SK-N-SH (cell line): Measurements from ENCODE around the gene TXNRD2. TPM values are rescaled to one million over a fixed set of nuclear protein-coding genes. Genes with fewer than 3 reads are reported as not detected.

Source experiments
- CTCF ChIA-PET: fragments of 300-600, 350-600 bp; formaldehyde crosslinking; extraction: SDS; loops from one replicate; lab custom pipeline; 2021; lab: Yijun Ruan, JAX
- POLR2A ChIA-PET: fragments of 350-600 bp; sonication (Branson Sonifier 250); formaldehyde crosslinking; extraction: SDS; loops from one replicate; lab custom pipeline; 2020; ENCODE audit warnings: antibody characterized with exemption, inconsistent platforms; lab: Yijun Ruan, JAX
- DNase-seq: peaks from one replicate; pipeline ENCODE4 v3.0.0; 2012
- H2AFZ ChIP-seq: fragments of 200-600 bp; sonication (generic); 2 replicates; pipeline ENCODE4 v1.8.1; 2016; ENCODE audit warnings: antibody characterized with exemption, mild to moderate bottlenecking, low read depth
- H3F3A ChIP-seq: fragments of 200-600 bp; sonication (generic); replicated peaks from 2 replicates; pipeline ENCODE3; 2016; ENCODE audit warnings: antibody characterized with exemption, mild to moderate bottlenecking; ENCODE audit not compliant: insufficient read depth
- H3K27ac ChIP-seq, 2 experiments: fragments of 200-500 bp in 1 of 2; fragments of 200-600 bp in 1 of 2; sonication (Bioruptor generic) in 1 of 2; sonication (generic), shearing (Covaris generic) in 1 of 2; 2 replicates each; pipeline versions ENCODE4 v1.5.1 to v1.6.1; 2014 to 2016; ENCODE audit warnings: low read depth in 2 of 2, inconsistent platforms in 1 of 2, low read length in 1 of 2, mild to moderate bottlenecking in 1 of 2, mixed read lengths in 1 of 2
- H3K27me3 ChIP-seq: fragments of 200-600 bp; sonication (generic), shearing (Covaris generic); 2 replicates; pipeline ENCODE4 v1.6.1; 2016; ENCODE audit warnings: mixed run types; ENCODE audit not compliant: insufficient read depth
- H3K36me3 ChIP-seq, 2 experiments: fragments of 200-500 bp in 1 of 2; fragments of 200-600 bp in 1 of 2; sonication (Bioruptor generic) in 1 of 2; sonication (generic) in 1 of 2; replicated peaks in 1 of 2; 2 replicates each; pipeline versions ENCODE3 to v1.5.1; 2014 to 2016; ENCODE audit warnings: low read length in 1 of 2, mild to moderate bottlenecking in 1 of 2; ENCODE audit not compliant: insufficient read depth in 2 of 2, control insufficient read depth in 1 of 2
- H3K4me1 ChIP-seq, 2 experiments: fragments of 200-500 bp in 1 of 2; fragments of 200-600 bp in 1 of 2; sonication (Bioruptor generic) in 1 of 2; sonication (generic), shearing (Covaris generic) in 1 of 2; 2 replicates each; pipeline versions ENCODE4 v1.5.1 to v1.6.1; 2014 to 2016; ENCODE audit warnings: low read depth in 1 of 2, low read length in 1 of 2, mixed run types in 1 of 2; ENCODE audit not compliant: insufficient read depth in 2 of 2, control insufficient read depth in 1 of 2
- H3K4me2 ChIP-seq: fragments of 200-600 bp; sonication (generic), shearing (Covaris generic); 2 replicates; pipeline ENCODE4 v1.6.1; 2017; ENCODE audit warnings: mixed run types
- H3K4me3 ChIP-seq, 2 experiments: fragments of 200-500 bp in 1 of 2; fragments of 200-600 bp in 1 of 2; sonication (Bioruptor generic) in 1 of 2; sonication (generic), shearing (Covaris generic) in 1 of 2; 2 replicates each; pipeline versions ENCODE4 v1.5.1 to v1.8.1; 2014 to 2016; ENCODE audit warnings: low read depth in 2 of 2, inconsistent platforms in 1 of 2, low read length in 1 of 2, mild to moderate bottlenecking in 1 of 2, mixed read lengths in 1 of 2, moderate library complexity in 1 of 2
- H3K79me2 ChIP-seq: fragments of 200-600 bp; sonication (generic); 2 replicates; pipeline ENCODE4 v1.8.1; 2017; ENCODE audit warnings: mild to moderate bottlenecking; ENCODE audit not compliant: insufficient read depth
- H3K9ac ChIP-seq: fragments of 200-600 bp; sonication (generic); 2 replicates; pipeline ENCODE4 v1.6.1; 2017; ENCODE audit warnings: mixed run types
- H3K9me2 ChIP-seq: fragments of 200-600 bp; sonication (generic); 2 replicates; pipeline ENCODE4 v1.6.1; 2017; ENCODE audit warnings: mixed run types
- H3K9me3 ChIP-seq: fragments of 200-600 bp; sonication (generic); 2 replicates; pipeline ENCODE4 v1.6.1; 2017; ENCODE audit warnings: mixed run types, mild to moderate bottlenecking, moderate library complexity
- H4K20me1 ChIP-seq: fragments of 200-600 bp; sonication (generic); 2 replicates; pipeline ENCODE4 v1.6.1; 2017; ENCODE audit warnings: mild to moderate bottlenecking, mixed run types; ENCODE audit not compliant: insufficient read depth
- CHD2 ChIP-seq: fragments of 150-350 bp; IDR thresholded peaks from 2 replicates; pipeline ENCODE4 v1.6.1; 2018; ENCODE audit warnings: low read length; ENCODE audit not compliant: partially characterized antibody
- CTCF ChIP-seq: fragments of 200-600 bp; sonication (generic); IDR thresholded peaks from 2 replicates; pipeline ENCODE4 v1.6.1; 2017; ENCODE audit warnings: antibody characterized with exemption, mild to moderate bottlenecking, moderate library complexity
- EP300 ChIP-seq, 2 experiments: IDR thresholded peaks; 2 replicates each; pipeline versions ENCODE4 v1.4.0 to v1.6.1; 2012; ENCODE audit warnings: borderline replicate concordance in 1 of 2, low read depth in 1 of 2, low read length in 1 of 2
- EZH2phosphoT487 ChIP-seq: fragments of 200-600 bp; sonication (generic); IDR thresholded peaks from 2 replicates; pipeline ENCODE4 v1.6.1; 2017; ENCODE audit warnings: low read depth, mixed run types, mild to moderate bottlenecking, antibody characterized with exemption, moderate library complexity, borderline replicate concordance
- FOXM1 ChIP-seq: IDR thresholded peaks from 2 replicates; pipeline ENCODE4 v1.4.0; 2012; ENCODE audit warnings: low read depth, mild to moderate bottlenecking
- JUND ChIP-seq: IDR thresholded peaks from 2 replicates; pipeline ENCODE4 v1.4.0; 2012
- NFIC ChIP-seq: IDR thresholded peaks from 2 replicates; pipeline ENCODE4 v1.4.0; 2012; ENCODE audit warnings: borderline replicate concordance
- POLR2AphosphoS5 ChIP-seq: IDR thresholded peaks from 2 replicates; pipeline ENCODE4 v1.6.1; 2012; ENCODE audit warnings: low read depth, low read length
- RCOR1 ChIP-seq: fragments of 150-350 bp; IDR thresholded peaks from 2 replicates; pipeline ENCODE4 v1.6.1; 2017; ENCODE audit warnings: antibody characterized with exemption, low read length
- REST ChIP-seq: IDR thresholded peaks from 2 replicates; pipeline ENCODE4 v1.6.1; 2012; ENCODE audit warnings: mild to moderate bottlenecking, low read depth, low read length, moderate library complexity
- RFX5 ChIP-seq: IDR thresholded peaks from 2 replicates; pipeline ENCODE4 v1.6.1; 2012; ENCODE audit warnings: mild to moderate bottlenecking, improper control_type of control experiment, low read length
- USF1 ChIP-seq: IDR thresholded peaks from 2 replicates; pipeline ENCODE4 v1.4.0; 2012; ENCODE audit warnings: low read depth, borderline replicate concordance
- WGBS: methylation state at CpG from one replicate; pipeline ENCODE4 v1.1.6; 2017; ENCODE audit warnings: low lambda C conversion rate; 5-methylcytosine and 5-hydroxymethylcytosine counted together
- polyA plus RNA-seq, 3 experiments: library from polyadenylated mRNA; depleted of rRNA; stranded (reverse); fragments of >200 nt; gene quantifications; 2 replicates each; pipeline ENCODE4 v1.2.3, GENCODE V29; 2012

The TXNRD2 gene
- polyA plus RNA-seq, 1 of the 3 experiments (the other 2 are of a cell fraction) = 34.7 TPM

GRCh38 chr22:19903031-19903430, 38.6 kb downstream of the TXNRD2 start (continued):
- TF ChIP-seq RFX5 = no peak
- TF ChIP-seq CHD2 = peak; percentile 60
- TF ChIP-seq JUND = no peak
- TF ChIP-seq, all 33 proteins: peak for 2

GRCh38 chr22:19902245-19902715, 39.3 kb downstream of the TXNRD2 start:
- POLR2A ChIA-PET = no interaction called here
- Histone ChIP-seq H3K27ac (peak overlapping the region in 1 of 2 experiments; percentile 85; a peak in 2 of 4 replicates), H3K9ac (no peak overlapping the region), H3K9me3 (no peaks in the 10 kb centered on the region), H3K4me2 (no peak overlapping the region), H2AFZ (no peak overlapping the region), H3K4me3 (no peak overlapping the region), H3K9me2 (no peaks in the 10 kb centered on the region), H4K20me1 (no peaks in the 10 kb centered on the region), H3K79me2 (no peaks in the 10 kb centered on the region), H3K27me3 (no peaks in the 10 kb centered on the region), H3K4me1 (peaks cover 0 to 53% of the 10 kb centered on the region in 2 experiments; a peak in 3 of 4 replicates), H3F3A (no peaks in the 10 kb centered on the region), H3K36me3 (no peaks in the 10 kb centered on the region)
- no peak for TF ChIP-seq POLR2AphosphoS5
- no peak for DNase-seq
- CTCF ChIA-PET = interaction anchor here (1.0 to 6.9 kb wide), 8 partner anchors 8 to 171 kb away, joined by 3 to 116 read pairs (median 4); no protein-coding TSS in a partner anchor
- 90% methylated on average over 4 of the region's 7 CpGs for WGBS

GRCh38 chr22:19901577-19902244, 39.9 kb downstream of the TXNRD2 start:
- no peaks in the 10 kb centered on the region for H3K36me3 ChIP-seq
- POLR2A ChIA-PET = no interaction called here
- CTCF ChIA-PET = interaction anchor here (1.0 to 6.9 kb wide), 8 partner anchors 8 to 171 kb away, joined by 3 to 116 read pairs (median 4); no protein-coding TSS in a partner anchor
- H3K9me3 ChIP-seq = no peaks in the 10 kb centered on the region
- H3K4me3 ChIP-seq = no peak overlapping the region
- TF ChIP-seq NFIC = no peak
- TF ChIP-seq CTCF = no peak
- no peak for TF ChIP-seq EZH2phosphoT487
- no peak for TF ChIP-seq EP300 (IDR thresholded peaks at IDR 0.05; ENCODE audit: borderline replicate concordance in 1 of 2, low read depth in 1 of 2, low read length in 1 of 2)
- TF ChIP-seq REST = no peak
- TF ChIP-seq FOXM1 = no peak
- no peak for TF ChIP-seq RCOR1
- TF ChIP-seq USF1 = no peak
- TF ChIP-seq, all 33 proteins: peak for 0
- no peak for DNase-seq
- H3K27ac ChIP-seq = no peak overlapping the region; a peak in 1 of 4 replicates
- H3F3A ChIP-seq = no peaks in the 10 kb centered on the region
- H3K9me2 ChIP-seq = no peaks in the 10 kb centered on the region
- H3K79me2 ChIP-seq = no peaks in the 10 kb centered on the region
- H3K4me1 ChIP-seq = peaks cover 0 to 59% of the 10 kb centered on the region in 2 experiments; a peak in 3 of 4 replicates
- H2AFZ ChIP-seq = no peak overlapping the region
- no peak overlapping the region for H3K4me2 ChIP-seq
- WGBS = 92% methylated on average over 11 of the region's 11 CpGs
- no peak overlapping the region for H3K9ac ChIP-seq
- H3K27me3 ChIP-seq = no peaks in the 10 kb centered on the region
- no peaks in the 10 kb centered on the region for H4K20me1 ChIP-seq
